Activated naive CD4-positive, alpha-beta T cell treated with anti-CD3 and anti-CD28 coated beads, Interleukin-2, amount 10 ng/mL, durations not matched to agents 7 days and 5 days (primary cell): Measurements from ENCODE around the gene LYRM2.

ENCODE experiments used
- CTCF ChIA-PET: fragments of 350-600 bp; sonication (Branson Sonifier 250); formaldehyde crosslinking; loops from one replicate; lab custom pipeline; 2021; ENCODE audit warnings: antibody characterized with exemption; lab: Charles Lee
- DNase-seq: peaks from one replicate; pipeline ENCODE4 v3.0.0-alpha.2; 2020
- H3K27ac Mint-ChIP-seq: one replicate; pipeline ENCODE4 v1.8.0; 2021; ENCODE audit warnings: mild to moderate bottlenecking, moderate library complexity, mixed read lengths
- H3K27me3 Mint-ChIP-seq: one replicate; pipeline ENCODE4 v1.8.0; 2021; ENCODE audit warnings: mild to moderate bottlenecking, mixed read lengths
- H3K36me3 Mint-ChIP-seq: one replicate; pipeline ENCODE4 v1.8.0; 2021; ENCODE audit warnings: mixed read lengths
- H3K4me1 Mint-ChIP-seq: one replicate; pipeline ENCODE4 v1.8.0; 2021; ENCODE audit warnings: mixed read lengths
- H3K4me3 Mint-ChIP-seq: one replicate; pipeline ENCODE4 v1.8.0; 2021; ENCODE audit warnings: mild to moderate bottlenecking, moderate library complexity, mixed read lengths
- H3K9me3 Mint-ChIP-seq: one replicate; pipeline ENCODE4 v1.8.0; 2021; ENCODE audit warnings: mixed read lengths

The LYRM2 gene

GRCh38 chr6:89567630-89568390 is 70.7 kb downstream of the LYRM2 start:
- Mint-ChIP-seq H3K27me3 (peaks cover 9% of the 10 kb centered on the region), H3K4me1 (no peaks in the 10 kb centered on the region), H3K9me3 (no peaks in the 10 kb centered on the region), H3K4me3 (no peak overlapping the region), H3K27ac (no peak overlapping the region), H3K36me3 (no peaks in the 10 kb centered on the region)
- DNase-seq: no peak
- CTCF ChIA-PET: no interaction called here

GRCh38 chr6:89566930-89567629 is 71.5 kb downstream of the LYRM2 start:
- Mint-ChIP-seq H3K27me3 (peaks cover 14% of the 10 kb centered on the region), H3K27ac (no peak overlapping the region), H3K9me3 (no peaks in the 10 kb centered on the region), H3K36me3 (no peaks in the 10 kb centered on the region), H3K4me3 (no peak overlapping the region), H3K4me1 (no peaks in the 10 kb centered on the region)
- no peak for DNase-seq
- CTCF ChIA-PET: no interaction called here

DNA sequence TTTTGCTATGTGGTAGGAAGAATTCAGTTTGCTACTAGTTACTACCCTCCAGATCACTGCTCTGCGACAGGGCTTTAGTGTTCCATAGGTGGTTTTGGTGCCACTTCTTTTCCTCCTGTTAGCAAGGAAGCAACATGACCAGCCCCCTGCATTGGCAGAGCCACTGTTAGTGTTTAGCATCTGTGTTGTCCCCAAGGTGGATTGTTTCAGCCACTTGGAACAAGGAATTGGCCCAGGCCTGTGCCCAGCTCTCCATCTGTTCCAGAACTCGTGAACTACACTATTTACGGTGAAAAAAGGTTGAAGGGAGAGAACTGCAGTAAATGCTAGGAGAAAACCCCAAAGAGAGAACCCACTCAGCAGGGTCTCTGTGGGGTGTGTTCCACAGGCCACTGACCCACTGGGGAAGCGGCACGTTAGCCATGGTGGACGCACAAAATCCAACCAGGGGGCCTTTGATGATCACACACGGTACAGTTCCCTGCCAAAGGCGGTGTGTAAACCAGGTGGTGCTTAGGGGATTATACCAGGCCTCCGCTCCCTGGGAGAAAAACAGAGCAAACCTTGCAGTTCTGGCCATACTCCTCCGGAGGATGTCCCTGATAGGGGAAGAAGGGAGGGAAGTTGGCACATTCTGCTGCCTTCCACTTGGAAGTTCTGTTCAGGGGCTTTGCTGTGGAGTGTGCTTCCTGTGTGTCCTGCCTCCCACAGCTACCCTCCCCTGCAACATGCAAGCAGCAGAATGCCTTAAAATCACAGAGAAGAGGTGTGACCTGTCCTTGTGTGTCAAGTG is 72.3 kb downstream of the LYRM2 start:
- no peak for DNase-seq
- Mint-ChIP-seq H3K27me3 (peaks cover 15% of the 10 kb centered on the region), H3K4me1 (no peaks in the 10 kb centered on the region), H3K36me3 (no peaks in the 10 kb centered on the region), H3K27ac (no peak overlapping the region), H3K4me3 (no peak overlapping the region), H3K9me3 (no peaks in the 10 kb centered on the region)
- CTCF ChIA-PET: no interaction called here

DNA sequence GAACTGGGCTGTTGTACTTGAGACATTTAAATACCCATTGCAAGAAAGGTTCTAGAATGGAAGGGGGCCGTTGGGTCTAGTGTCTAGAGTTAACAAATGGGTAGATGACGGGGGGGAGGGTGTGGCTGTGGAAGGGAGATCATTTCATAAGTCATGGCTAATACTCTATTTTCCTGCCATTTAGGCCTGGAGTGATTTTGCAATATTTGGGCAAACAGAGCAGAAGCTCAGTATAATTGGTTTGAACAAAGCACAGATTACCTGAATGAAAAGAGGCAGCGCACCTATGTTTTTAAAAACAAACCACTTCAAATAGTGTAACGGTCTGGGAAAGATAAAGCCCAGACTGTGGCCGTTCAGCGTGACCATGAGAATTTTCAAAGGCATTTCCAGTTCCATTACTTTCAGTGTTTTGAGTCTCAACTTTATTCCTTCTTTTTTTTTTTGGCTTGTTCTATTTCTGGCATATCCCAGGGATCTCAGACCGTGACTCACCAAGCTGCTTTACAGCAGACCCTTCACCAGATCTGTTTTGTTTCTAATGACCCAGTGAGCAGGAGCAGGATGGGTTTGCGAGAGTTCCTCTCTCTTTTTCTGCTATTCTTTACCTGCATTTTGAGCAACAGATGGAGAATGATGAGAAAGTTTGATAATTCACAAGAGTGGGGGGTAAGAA is 73.7 kb downstream of the LYRM2 start:
- no peak for DNase-seq
- no peaks in the 10 kb centered on the region for H3K4me1 Mint-ChIP-seq
- H3K36me3 Mint-ChIP-seq: no peaks in the 10 kb centered on the region
- H3K9me3 Mint-ChIP-seq: no peaks in the 10 kb centered on the region
- no peak overlapping the region for H3K27ac Mint-ChIP-seq
- no peak overlapping the region for H3K4me3 Mint-ChIP-seq
- H3K27me3 Mint-ChIP-seq: peaks cover 18% of the 10 kb centered on the region
- CTCF ChIA-PET: no interaction called here

GRCh38 chr6:89563866-89564265 is 74.7 kb downstream of the LYRM2 start:
- Mint-ChIP-seq H3K27me3 (peaks cover 26% of the 10 kb centered on the region), H3K27ac (no peak overlapping the region), H3K4me3 (no peak overlapping the region), H3K36me3 (no peaks in the 10 kb centered on the region), H3K4me1 (no peaks in the 10 kb centered on the region), H3K9me3 (no peaks in the 10 kb centered on the region)
- CTCF ChIA-PET: no interaction called here
- DNase-seq: no peak

DNA sequence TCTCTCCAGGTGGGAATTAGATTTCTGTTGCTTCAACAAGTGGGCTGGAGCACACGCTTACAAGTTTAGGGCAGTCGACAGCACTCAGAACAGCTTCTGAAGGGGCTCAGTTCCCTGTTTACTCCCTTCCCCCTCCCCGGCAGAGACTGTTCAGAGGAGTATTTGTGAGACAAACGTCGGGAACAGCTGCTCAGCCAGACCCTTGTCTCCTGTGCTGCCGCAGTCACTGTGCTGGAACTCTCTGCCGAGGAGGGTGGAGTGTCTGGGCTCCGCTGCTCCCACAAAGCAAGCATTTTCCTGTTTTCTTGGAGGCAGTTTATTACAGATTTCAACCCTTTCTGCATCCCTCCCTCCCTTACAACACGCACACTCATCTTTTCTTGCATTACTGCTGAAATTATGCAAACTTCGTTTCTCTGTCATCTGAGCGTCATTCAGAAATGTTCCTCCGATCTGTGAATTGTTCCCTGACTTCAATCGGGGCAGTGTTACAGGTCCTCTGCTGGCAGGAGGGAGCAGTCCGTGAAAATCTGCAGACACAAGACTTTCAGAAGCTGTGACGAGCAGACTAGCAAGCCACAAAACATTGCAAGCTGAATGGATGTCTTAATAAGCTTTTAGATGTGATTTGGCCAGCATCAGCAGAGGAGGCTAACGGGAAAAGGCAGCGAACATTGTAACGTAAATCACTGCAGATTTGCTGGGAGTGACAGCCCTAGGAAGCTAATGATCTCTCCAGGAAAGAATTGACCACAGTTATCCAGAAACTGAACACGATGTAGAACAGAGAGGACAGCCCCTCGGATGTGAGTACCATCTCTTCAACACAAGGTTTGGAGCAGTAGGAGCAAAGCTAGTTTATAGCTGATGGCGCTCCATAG is 76.2 kb downstream of the LYRM2 start:
- H3K27me3 Mint-ChIP-seq: peaks cover 30% of the 10 kb centered on the region
- no peak overlapping the region for H3K27ac Mint-ChIP-seq
- H3K36me3 Mint-ChIP-seq: no peaks in the 10 kb centered on the region
- no peaks in the 10 kb centered on the region for H3K4me1 Mint-ChIP-seq
- CTCF ChIA-PET: no interaction called here
- no peak for DNase-seq
- H3K9me3 Mint-ChIP-seq: peaks cover under 1% of the 10 kb centered on the region
- no peak overlapping the region for H3K4me3 Mint-ChIP-seq

GRCh38 chr6:89559487-89559886 is 79.1 kb downstream of the LYRM2 start:
- CTCF ChIA-PET: no interaction called here
- Mint-ChIP-seq H3K27ac (no peak overlapping the region), H3K4me1 (no peaks in the 10 kb centered on the region)

GRCh38 chr6:89555806-89556205 is 82.7 kb downstream of the LYRM2 start:
- no peaks in the 10 kb centered on the region for H3K36me3 Mint-ChIP-seq
- CTCF ChIA-PET: no interaction called here
- DNase-seq: no peak

More at GRCh38 chr6:89559487-89559886, 79.1 kb downstream of the LYRM2 start:
- DNase-seq: peak; percentile 24
- Mint-ChIP-seq H3K4me3 (no peak overlapping the region), H3K9me3 (peaks cover 3% of the 10 kb centered on the region), H3K27me3 (peaks cover 42% of the 10 kb centered on the region), H3K36me3 (no peaks in the 10 kb centered on the region)

DNA sequence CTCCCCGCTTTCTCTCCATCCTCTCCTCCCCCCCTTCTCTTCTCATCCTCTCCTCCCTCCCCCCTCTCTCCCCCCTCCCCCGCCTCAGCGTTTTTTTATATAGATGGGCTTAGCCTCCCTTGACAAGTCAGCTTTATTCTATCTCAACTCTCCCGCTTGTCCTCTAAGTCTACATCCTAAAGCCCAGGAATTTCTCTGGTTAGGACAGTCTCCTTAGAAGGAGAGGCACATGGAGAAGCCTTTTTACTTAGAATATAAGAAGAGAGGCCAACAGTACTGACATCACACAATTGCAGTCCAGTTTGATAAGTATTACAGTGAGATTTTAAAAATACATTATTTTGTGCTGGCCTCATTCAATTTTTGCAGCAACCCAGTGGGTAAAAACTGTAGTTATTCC is 83.5 kb downstream of the LYRM2 start:
- peaks cover 3% of the 10 kb centered on the region for H3K9me3 Mint-ChIP-seq
- H3K36me3 Mint-ChIP-seq: no peaks in the 10 kb centered on the region
- no peaks in the 10 kb centered on the region for H3K4me1 Mint-ChIP-seq
- no peak overlapping the region for H3K4me3 Mint-ChIP-seq
- peaks cover 24% of the 10 kb centered on the region for H3K27me3 Mint-ChIP-seq
- no peak for DNase-seq
- CTCF ChIA-PET: no interaction called here
- H3K27ac Mint-ChIP-seq: no peak overlapping the region

More at GRCh38 chr6:89555806-89556205, 82.7 kb downstream of the LYRM2 start:
- Mint-ChIP-seq H3K27me3 (peaks cover 27% of the 10 kb centered on the region), H3K9me3 (peaks cover 3% of the 10 kb centered on the region), H3K4me3 (no peak overlapping the region), H3K27ac (no peak overlapping the region), H3K4me1 (no peaks in the 10 kb centered on the region)

DNA sequence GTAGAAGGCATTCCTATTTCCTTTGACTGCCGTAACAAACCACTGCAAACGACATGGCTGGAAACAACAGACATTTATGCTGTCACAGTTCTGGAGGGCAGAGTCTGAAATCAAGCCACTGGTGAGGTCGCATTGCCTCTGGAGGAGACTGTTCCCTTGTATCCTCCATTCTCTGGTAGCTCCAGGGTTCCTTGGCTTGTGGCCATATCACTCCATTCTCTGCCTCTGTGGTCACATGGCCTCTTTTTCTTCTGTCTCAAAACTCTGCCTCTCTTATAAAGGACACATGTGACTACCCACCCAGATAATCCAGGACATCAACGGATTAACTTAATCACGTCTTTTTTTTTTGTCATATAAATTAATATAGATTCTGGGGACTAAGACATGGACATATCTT is 84.4 kb downstream of the LYRM2 start:
- Mint-ChIP-seq H3K9me3 (peaks cover 3% of the 10 kb centered on the region), H3K27ac (no peak overlapping the region), H3K4me3 (no peak overlapping the region), H3K36me3 (no peaks in the 10 kb centered on the region), H3K27me3 (peaks cover 18% of the 10 kb centered on the region), H3K4me1 (no peaks in the 10 kb centered on the region)
- DNase-seq: no peak
- CTCF ChIA-PET: no interaction called here

- CTCF ChIA-PET: no interaction called here
- Mint-ChIP-seq H3K4me3 (no peak overlapping the region), H3K27me3 (peaks cover 22% of the 10 kb centered on the region), H3K4me1 (no peaks in the 10 kb centered on the region), H3K36me3 (no peaks in the 10 kb centered on the region), H3K27ac (no peak overlapping the region), H3K9me3 (peaks cover 3% of the 10 kb centered on the region)
- DNase-seq: no peak
These were observed 85.1 kb downstream of the LYRM2 start for GRCh38 chr6:89553431-89553830.

GRCh38 chr6:89547281-89547680 is 91.3 kb downstream of the LYRM2 start:
- Mint-ChIP-seq H3K36me3 (no peaks in the 10 kb centered on the region), H3K4me3 (no peak overlapping the region), H3K9me3 (no peaks in the 10 kb centered on the region), H3K4me1 (no peaks in the 10 kb centered on the region), H3K27ac (no peak overlapping the region), H3K27me3 (peaks cover 10% of the 10 kb centered on the region)
- CTCF ChIA-PET: no interaction called here
- DNase-seq: no peak

DNA sequence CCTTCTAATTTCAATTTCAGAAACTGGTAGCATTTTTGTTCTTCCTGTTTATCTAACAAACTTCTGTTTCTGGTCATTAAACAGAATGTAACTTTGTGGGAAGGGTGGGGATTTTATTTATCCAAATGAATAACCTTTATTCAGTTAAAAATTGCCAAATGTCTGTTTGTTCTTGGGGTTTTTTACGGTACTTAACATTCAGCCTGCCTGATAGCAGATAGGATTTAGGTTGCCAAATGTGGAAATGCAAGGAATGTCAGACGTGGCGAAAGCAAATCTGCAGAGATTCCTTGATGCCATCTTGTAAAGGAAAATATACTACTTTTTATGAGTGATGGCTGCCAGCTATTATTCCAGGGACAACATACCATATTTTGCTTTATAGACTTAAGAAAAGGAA is 95.7 kb downstream of the LYRM2 start:
- peaks cover 4% of the 10 kb centered on the region for H3K27me3 Mint-ChIP-seq
- H3K27ac Mint-ChIP-seq: no peak overlapping the region
- no peaks in the 10 kb centered on the region for H3K9me3 Mint-ChIP-seq
- CTCF ChIA-PET: no interaction called here
- H3K4me1 Mint-ChIP-seq: no peaks in the 10 kb centered on the region
- no peak for DNase-seq
- no peaks in the 10 kb centered on the region for H3K36me3 Mint-ChIP-seq
- H3K4me3 Mint-ChIP-seq: no peak overlapping the region
